Endothelial cell (in vitro differentiated cells): ENCODE results near the gene MC2R. TPM values are rescaled to one million over a fixed set of nuclear protein-coding genes. Genes with fewer than 3 reads are reported as not detected.

Experiments used
- DNase-seq: peaks from one replicate; pipeline ENCODE4 v3.0.0; 2021; ENCODE audit warnings: low spot score
- H3K27ac Mint-ChIP-seq: one replicate; pipeline ENCODE4 v1.8.0; 2021; ENCODE audit warnings: mixed read lengths, inconsistent platforms; ENCODE audit not compliant: unreplicated experiment
- H3K27me3 Mint-ChIP-seq: one replicate; pipeline ENCODE4 v1.8.0; 2021; ENCODE audit warnings: mild to moderate bottlenecking, moderate library complexity, mixed read lengths, inconsistent platforms; ENCODE audit not compliant: unreplicated experiment
- H3K36me3 Mint-ChIP-seq: one replicate; pipeline ENCODE4 v1.8.0; 2021; ENCODE audit warnings: mild to moderate bottlenecking, low read depth, mixed read lengths, inconsistent platforms; ENCODE audit not compliant: unreplicated experiment
- H3K4me1 Mint-ChIP-seq: one replicate; pipeline ENCODE4 v1.8.0; 2021; ENCODE audit warnings: mild to moderate bottlenecking, mixed read lengths, inconsistent platforms; ENCODE audit not compliant: unreplicated experiment
- H3K4me3 Mint-ChIP-seq: one replicate; pipeline ENCODE4 v1.8.0; 2021; ENCODE audit warnings: mild to moderate bottlenecking, mixed read lengths, inconsistent platforms; ENCODE audit not compliant: unreplicated experiment
- H3K9me3 Mint-ChIP-seq: one replicate; pipeline ENCODE4 v1.8.0; 2021; ENCODE audit warnings: mixed read lengths, inconsistent platforms; ENCODE audit not compliant: unreplicated experiment
- CTCF ChIP-seq: fragments of 200-600 bp; sonication (generic); IDR thresholded peaks from one replicate; pipeline ENCODE4 v1.5.0; 2021; ENCODE audit warnings: antibody characterized with exemption; ENCODE audit not compliant: unreplicated experiment
- total RNA-seq: library from RNA; stranded (reverse); fragmentation: NEBNext Ultra II Directional; extraction: Animal tissue kit (Norgen Biotek cat#: 25700); gene quantifications from one replicate; pipeline ENCODE4 v1.2.1, GENCODE V29; 2021; ENCODE audit not compliant: unreplicated experiment

MC2R gene
- total RNA-seq, 1 donor from 2014 or later, result not detected

- H3K4me3 Mint-ChIP-seq, result no peak overlapping the region
- TF ChIP-seq CTCF, result no peak
- no peak for DNase-seq
- no peaks in the 10 kb centered on the region for H3K4me1 Mint-ChIP-seq
- no peaks in the 10 kb centered on the region for H3K36me3 Mint-ChIP-seq
- no peak overlapping the region for H3K27ac Mint-ChIP-seq
- H3K9me3 Mint-ChIP-seq, result no peaks in the 10 kb centered on the region
- H3K27me3 Mint-ChIP-seq, result peaks cover 1% of the 10 kb centered on the region
Observed at GRCh38 chr18:13900633-13901032, 14.7 kb downstream of the MC2R start.

- Mint-ChIP-seq H3K4me3 (no peak overlapping the region), H3K9me3 (no peaks in the 10 kb centered on the region), H3K27ac (no peak overlapping the region), H3K4me1 (peaks cover 14% of the 10 kb centered on the region), H3K36me3 (no peaks in the 10 kb centered on the region), H3K27me3 (peaks cover 1% of the 10 kb centered on the region)
- TF ChIP-seq CTCF, result no peak
- DNase-seq, result no peak
Observed at GRCh38 chr18:13895505-13896033, 19.8 kb downstream of the MC2R start.

GRCh38 chr18:13894531-13894930 lies 20.8 kb downstream of the MC2R start:
- no peak for DNase-seq
- H3K4me1 Mint-ChIP-seq, result peaks cover 14% of the 10 kb centered on the region
- H3K27ac Mint-ChIP-seq, result no peak overlapping the region
- no peak for TF ChIP-seq CTCF
- no peak overlapping the region for H3K4me3 Mint-ChIP-seq
- H3K27me3 Mint-ChIP-seq, result peaks cover 1% of the 10 kb centered on the region
- no peaks in the 10 kb centered on the region for H3K9me3 Mint-ChIP-seq
- no peaks in the 10 kb centered on the region for H3K36me3 Mint-ChIP-seq

GRCh38 chr18:13893418-13893760 lies 21.9 kb downstream of the MC2R start:
- H3K27me3 Mint-ChIP-seq, result peaks cover 6% of the 10 kb centered on the region
- no peaks in the 10 kb centered on the region for H3K36me3 Mint-ChIP-seq
- peaks cover 14% of the 10 kb centered on the region for H3K4me1 Mint-ChIP-seq
- H3K4me3 Mint-ChIP-seq, result no peak overlapping the region
- TF ChIP-seq CTCF, result no peak
- H3K9me3 Mint-ChIP-seq, result no peaks in the 10 kb centered on the region
- H3K27ac Mint-ChIP-seq, result no peak overlapping the region
- DNase-seq, result no peak

- no peak overlapping the region for H3K4me3 Mint-ChIP-seq
- TF ChIP-seq CTCF, result no peak
- no peak for DNase-seq
- H3K27me3 Mint-ChIP-seq, result peaks cover 6% of the 10 kb centered on the region
- no peak overlapping the region for H3K27ac Mint-ChIP-seq
- peaks cover 14% of the 10 kb centered on the region for H3K4me1 Mint-ChIP-seq
- H3K9me3 Mint-ChIP-seq, result no peaks in the 10 kb centered on the region
- H3K36me3 Mint-ChIP-seq, result no peaks in the 10 kb centered on the region
Observed at GRCh38 chr18:13892098-13892497, 23.2 kb downstream of the MC2R start.
